Astrocyte (in vitro differentiated cells and primary cell): ENCODE data around the gene EPS8. TPM values are rescaled to one million over a fixed set of nuclear protein-coding genes. Genes with fewer than 3 reads are reported as not detected.
A peak's percentile ranks its signal among the peaks of the same experiment; 100 is the strongest.

Experiments
- DNase-seq: peaks from one replicate; pipeline ENCODE4 v3.0.0-alpha.2; 2010; ENCODE audit warnings: low read depth
- FAIRE-seq: peaks from 2 replicates; lab custom pipeline; 2011; peaks lifted over from hg19 to GRCh38; lab: Jason Lieb, UNC
- H2AFZ ChIP-seq: 2 replicates; pipeline ENCODE4 v1.6.0; 2012; ENCODE audit warnings: low read depth, low read length, inconsistent platforms
- H3K27ac ChIP-seq: 2 replicates; pipeline ENCODE4 v1.5.1; 2011; ENCODE audit warnings: low read depth, low read length, inconsistent platforms
- H3K27me3 ChIP-seq: 2 replicates; pipeline ENCODE4 v1.6.0; 2011; ENCODE audit warnings: low read length, inconsistent platforms; ENCODE audit not compliant: insufficient read depth
- H3K36me3 ChIP-seq: 2 replicates; pipeline ENCODE4 v1.5.1; 2011; ENCODE audit warnings: low read length, inconsistent platforms; ENCODE audit not compliant: insufficient read depth
- H3K4me1 ChIP-seq: 2 replicates; pipeline ENCODE4 v1.5.1; 2011; ENCODE audit warnings: low read length, inconsistent platforms; ENCODE audit not compliant: insufficient read depth
- H3K4me2 ChIP-seq: 2 replicates; pipeline ENCODE4 v1.6.0; 2012; ENCODE audit warnings: low read length, inconsistent platforms
- H3K4me3 ChIP-seq: 2 replicates; pipeline ENCODE4 v1.5.1; 2011; ENCODE audit warnings: low read depth, mild to moderate bottlenecking, low read length, inconsistent platforms; ENCODE audit not compliant: insufficient read depth
- H3K79me2 ChIP-seq: 2 replicates; pipeline ENCODE4 v1.6.0; 2012; ENCODE audit warnings: mild to moderate bottlenecking, low read length, inconsistent platforms; ENCODE audit not compliant: insufficient read depth
- H3K9ac ChIP-seq: 2 replicates; pipeline ENCODE4 v1.6.0; 2012; ENCODE audit warnings: mild to moderate bottlenecking, low read length, inconsistent platforms
- H3K9me3 ChIP-seq: 2 replicates; pipeline ENCODE4 v1.5.1; 2012; ENCODE audit warnings: low read depth, mild to moderate bottlenecking, low read length, inconsistent platforms; ENCODE audit not compliant: insufficient read depth
- H4K20me1 ChIP-seq: 2 replicates; pipeline ENCODE4 v1.6.0; 2012; ENCODE audit warnings: low read length, inconsistent platforms; ENCODE audit not compliant: insufficient read depth
- H3K27ac Mint-ChIP-seq: one replicate; pipeline ENCODE4 v1.8.0; 2021; ENCODE audit warnings: mild to moderate bottlenecking, mixed read lengths; ENCODE audit not compliant: unreplicated experiment
- H3K27me3 Mint-ChIP-seq: one replicate; pipeline ENCODE4 v1.8.0; 2021; ENCODE audit warnings: low read depth, mixed read lengths; ENCODE audit not compliant: unreplicated experiment
- H3K36me3 Mint-ChIP-seq: one replicate; pipeline ENCODE4 v1.8.0; 2021; ENCODE audit warnings: low read depth, mixed read lengths; ENCODE audit not compliant: unreplicated experiment
- H3K4me1 Mint-ChIP-seq: one replicate; pipeline ENCODE4 v1.8.0; 2021; ENCODE audit warnings: low read depth, mixed read lengths; ENCODE audit not compliant: unreplicated experiment
- H3K4me3 Mint-ChIP-seq: one replicate; pipeline ENCODE4 v1.8.0; 2021; ENCODE audit warnings: mild to moderate bottlenecking, moderate library complexity, mixed read lengths; ENCODE audit not compliant: unreplicated experiment
- H3K9me3 Mint-ChIP-seq: one replicate; pipeline ENCODE4 v1.8.0; 2021; ENCODE audit warnings: mild to moderate bottlenecking, mixed read lengths; ENCODE audit not compliant: unreplicated experiment
- CTCF ChIP-seq: IDR thresholded peaks from 2 replicates; pipeline ENCODE4 v1.5.1; 2011; ENCODE audit warnings: low read depth, mild to moderate bottlenecking, inconsistent platforms, low read length, moderate library complexity; ENCODE audit not compliant: insufficient read depth
- EZH2 ChIP-seq: IDR thresholded peaks from 2 replicates; pipeline ENCODE4 v1.6.1; 2012; ENCODE audit warnings: mild to moderate bottlenecking, low read length, inconsistent platforms; ENCODE audit not compliant: insufficient read depth
- total RNA-seq: library from RNA; stranded (reverse); gene quantifications from 2 replicates; pipeline ENCODE4 v1.2.1, GENCODE V29; 2021

The EPS8 gene
- total RNA-seq, 1 donor from 2014 or later, result 31.8 TPM

GRCh38 chr12:15677726-15678201 is 111.4 kb downstream of the EPS8 start:
- peak overlapping the region; percentile 31 for H3K27ac ChIP-seq
- no peaks in the 10 kb centered on the region for H3K27me3 Mint-ChIP-seq
- H3K27me3 ChIP-seq, result no peaks in the 10 kb centered on the region
- H3K9ac ChIP-seq, result no peak overlapping the region
- no peak overlapping the region for H3K4me3 ChIP-seq
- H2AFZ ChIP-seq, result no peak overlapping the region
- DNase-seq (no peak), FAIRE-seq (peak; percentile 5)
- peak overlapping the region; percentile 10 for H3K4me2 ChIP-seq
- peaks cover 21% of the 10 kb centered on the region for H3K4me1 ChIP-seq
- H3K9me3 Mint-ChIP-seq, result no peaks in the 10 kb centered on the region
- peaks cover 3% of the 10 kb centered on the region for H3K36me3 ChIP-seq
- no peaks in the 10 kb centered on the region for H3K9me3 ChIP-seq
- H3K36me3 Mint-ChIP-seq, result no peaks in the 10 kb centered on the region
- peaks cover 24% of the 10 kb centered on the region for H3K4me1 Mint-ChIP-seq
- TF ChIP-seq EZH2, result no peak
- no peak for TF ChIP-seq CTCF
- H3K79me2 ChIP-seq, result peaks cover 19% of the 10 kb centered on the region
- H4K20me1 ChIP-seq, result no peaks in the 10 kb centered on the region
- H3K27ac Mint-ChIP-seq, result peak overlapping the region; percentile 35
- H3K4me3 Mint-ChIP-seq, result no peak overlapping the region

- H3K9me3 Mint-ChIP-seq, result no peaks in the 10 kb centered on the region
- peaks cover 19% of the 10 kb centered on the region for H3K4me1 Mint-ChIP-seq
- no peak for FAIRE-seq
- Histone ChIP-seq H2AFZ (no peak overlapping the region), H3K36me3 (peaks cover 3% of the 10 kb centered on the region), H4K20me1 (no peaks in the 10 kb centered on the region), H3K9ac (no peak overlapping the region), H3K4me2 (no peak overlapping the region), H3K27ac (peak overlapping the region; percentile 31), H3K4me3 (no peak overlapping the region), H3K27me3 (no peaks in the 10 kb centered on the region), H3K4me1 (peaks cover 21% of the 10 kb centered on the region), H3K9me3 (no peaks in the 10 kb centered on the region), H3K79me2 (peaks cover 18% of the 10 kb centered on the region)
- no peak for TF ChIP-seq CTCF
- TF ChIP-seq EZH2, result no peak
- peak overlapping the region; percentile 35 for H3K27ac Mint-ChIP-seq
- H3K36me3 Mint-ChIP-seq, result no peaks in the 10 kb centered on the region
- DNase-seq, result no peak
- H3K27me3 Mint-ChIP-seq, result no peaks in the 10 kb centered on the region
- no peak overlapping the region for H3K4me3 Mint-ChIP-seq
These were observed 112.0 kb downstream of the EPS8 start for GRCh38 chr12:15677228-15677627.

- Histone ChIP-seq H3K4me3 (no peak overlapping the region), H3K4me1 (peaks cover 9% of the 10 kb centered on the region), H2AFZ (no peak overlapping the region), H3K9me3 (no peaks in the 10 kb centered on the region), H3K79me2 (peaks cover 2% of the 10 kb centered on the region), H3K9ac (no peak overlapping the region), H3K27ac (no peak overlapping the region), H3K36me3 (peaks cover 3% of the 10 kb centered on the region), H4K20me1 (no peaks in the 10 kb centered on the region), H3K4me2 (no peak overlapping the region), H3K27me3 (no peaks in the 10 kb centered on the region)
- no peaks in the 10 kb centered on the region for H3K27me3 Mint-ChIP-seq
- no peaks in the 10 kb centered on the region for H3K9me3 Mint-ChIP-seq
- FAIRE-seq (no peak), DNase-seq (no peak)
- H3K27ac Mint-ChIP-seq, result no peak overlapping the region
- H3K4me3 Mint-ChIP-seq, result no peak overlapping the region
- no peaks in the 10 kb centered on the region for H3K36me3 Mint-ChIP-seq
- H3K4me1 Mint-ChIP-seq, result peaks cover 13% of the 10 kb centered on the region
- TF ChIP-seq EZH2 (no peak), CTCF (no peak)
These were observed 116.4 kb downstream of the EPS8 start for GRCh38 chr12:15672671-15673270.
